HepG2 (cell line): Measurements from ENCODE around the gene CHMP4B.

Source experiments
- HES4 ChIP-seq: sonication (generic); formaldehyde crosslinking; IDR thresholded peaks from 2 replicates; pipeline ENCODE4 v1.9.0; 2021; ENCODE audit warnings: mild to moderate bottlenecking, missing genetic modification reagents, borderline replicate concordance
- HNF4G ChIP-seq, 2 experiments: sonication (generic) in 1 of 2; formaldehyde crosslinking in 1 of 2; IDR thresholded peaks; 2 replicates each; pipeline versions ENCODE4 v1.4.0 to v1.6.1; 2011 to 2020; ENCODE audit warnings: borderline replicate concordance in 2 of 2, low read depth in 2 of 2, mild to moderate bottlenecking in 2 of 2, low read length in 1 of 2, missing genetic modification reagents in 1 of 2, moderate library complexity in 1 of 2

DNA sequence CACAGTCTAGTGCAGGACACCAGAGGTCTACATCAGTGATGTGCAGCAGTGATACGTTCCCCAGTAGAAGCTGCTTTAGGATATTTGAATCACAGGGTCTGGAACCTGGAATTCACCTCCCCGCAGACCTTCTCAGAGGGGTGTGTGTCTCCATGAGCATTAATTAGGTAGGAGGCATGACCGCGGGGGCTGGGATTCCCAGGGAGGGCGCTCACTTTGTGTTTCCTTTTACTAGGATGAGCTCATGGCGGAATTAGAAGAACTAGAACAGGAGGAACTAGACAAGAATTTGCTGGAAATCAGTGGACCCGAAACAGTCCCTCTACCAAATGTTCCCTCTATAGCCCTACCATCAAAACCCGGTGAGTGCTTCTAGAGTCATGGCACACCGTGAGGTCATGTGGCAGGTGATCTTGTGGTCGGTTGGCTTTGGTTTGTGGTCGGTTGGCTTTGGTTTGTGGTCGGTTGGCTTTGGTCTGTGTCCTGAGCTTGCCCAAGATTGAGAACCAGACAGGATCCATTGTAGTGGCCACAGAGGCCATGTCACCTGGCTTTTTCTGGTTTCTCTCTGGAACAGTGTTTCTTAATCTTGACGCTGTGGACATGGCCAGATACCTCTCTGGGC is 40.8 kb downstream of the CHMP4B start:
- TF ChIP-seq HNF4G (IDR thresholded peaks at IDR 0.05; ENCODE audit: borderline replicate concordance, low read depth, low read length) (no peak), HNF4G (CRISPR knock-in tag; IDR thresholded peaks at IDR 0.05; ENCODE audit: borderline replicate concordance, low read depth) (no peak), HES4 (CRISPR knock-in tag) (no peak)
